Activated T-cell treated with anti-CD3 and anti-CD28 coated beads, Interleukin-2, amount 50 U/mL, for 24 hours (primary cell): ENCODE data around the gene CLPSL2.

ENCODE experiments used
- DNase-seq: peaks from one replicate; pipeline ENCODE4 v3.0.0-alpha.2; 2020
- H3K27ac Mint-ChIP-seq: 2 replicates; pipeline ENCODE4 v1.8.0; 2020; ENCODE audit warnings: mild to moderate bottlenecking, mixed read lengths
- H3K27me3 Mint-ChIP-seq: 2 replicates; pipeline ENCODE4 v1.8.0; 2020; ENCODE audit warnings: mixed read lengths
- H3K36me3 Mint-ChIP-seq: 2 replicates; pipeline ENCODE4 v1.8.0; 2020; ENCODE audit warnings: low read depth, mixed read lengths
- H3K4me1 Mint-ChIP-seq: 2 replicates; pipeline ENCODE4 v1.8.0; 2020; ENCODE audit warnings: low read depth, mixed read lengths
- H3K4me3 Mint-ChIP-seq: 2 replicates; pipeline ENCODE4 v1.8.0; 2020; ENCODE audit warnings: mild to moderate bottlenecking, moderate library complexity, mixed read lengths
- H3K9me3 Mint-ChIP-seq: 2 replicates; pipeline ENCODE4 v1.8.0; 2020; ENCODE audit warnings: mixed read lengths

CLPSL2 gene

GRCh38 chr6:35787266-35788218, 11.1 kb downstream of the CLPSL2 start:
- H3K4me3 Mint-ChIP-seq: no peak overlapping the region
- no peak for DNase-seq
- H3K27ac Mint-ChIP-seq: no peak overlapping the region
- H3K36me3 Mint-ChIP-seq: no peaks in the 10 kb centered on the region
- H3K4me1 Mint-ChIP-seq: no peaks in the 10 kb centered on the region
- H3K9me3 Mint-ChIP-seq: no peaks in the 10 kb centered on the region
- peaks cover 50% of the 10 kb centered on the region for H3K27me3 Mint-ChIP-seq

GRCh38 chr6:35788423-35788982, 12.1 kb downstream of the CLPSL2 start:
- Mint-ChIP-seq H3K27ac (no peak overlapping the region), H3K27me3 (peaks cover 50% of the 10 kb centered on the region), H3K9me3 (no peaks in the 10 kb centered on the region), H3K36me3 (no peaks in the 10 kb centered on the region), H3K4me3 (no peak overlapping the region), H3K4me1 (no peaks in the 10 kb centered on the region)
- DNase-seq: no peak

- no peak overlapping the region for H3K4me3 Mint-ChIP-seq
- DNase-seq: no peak
- no peaks in the 10 kb centered on the region for H3K36me3 Mint-ChIP-seq
- H3K4me1 Mint-ChIP-seq: no peaks in the 10 kb centered on the region
- H3K9me3 Mint-ChIP-seq: no peaks in the 10 kb centered on the region
- H3K27ac Mint-ChIP-seq: no peak overlapping the region
- peaks cover 36% of the 10 kb centered on the region for H3K27me3 Mint-ChIP-seq
Observed at GRCh38 chr6:35790683-35791082, 14.3 kb downstream of the CLPSL2 start.

GRCh38 chr6:35794536-35795452, 18.4 kb downstream of the CLPSL2 start:
- Mint-ChIP-seq H3K27me3 (peaks cover 8% of the 10 kb centered on the region), H3K27ac (no peak overlapping the region), H3K36me3 (no peaks in the 10 kb centered on the region), H3K9me3 (no peaks in the 10 kb centered on the region), H3K4me1 (no peaks in the 10 kb centered on the region), H3K4me3 (no peak overlapping the region)
- no peak for DNase-seq

GRCh38 chr6:35795453-35796071, 19.2 kb downstream of the CLPSL2 start:
- no peak for DNase-seq
- Mint-ChIP-seq H3K4me3 (no peak overlapping the region), H3K4me1 (no peaks in the 10 kb centered on the region), H3K36me3 (no peaks in the 10 kb centered on the region), H3K27me3 (peaks cover 4% of the 10 kb centered on the region), H3K27ac (no peak overlapping the region), H3K9me3 (no peaks in the 10 kb centered on the region)

- no peaks in the 10 kb centered on the region for H3K4me1 Mint-ChIP-seq
- H3K27ac Mint-ChIP-seq: no peak overlapping the region
- no peaks in the 10 kb centered on the region for H3K27me3 Mint-ChIP-seq
- H3K9me3 Mint-ChIP-seq: no peaks in the 10 kb centered on the region
- no peak for DNase-seq
- H3K4me3 Mint-ChIP-seq: no peak overlapping the region
- no peaks in the 10 kb centered on the region for H3K36me3 Mint-ChIP-seq
Observed at GRCh38 chr6:35796236-35796635, 19.8 kb downstream of the CLPSL2 start.

GRCh38 chr6:35797837-35798526, 21.6 kb downstream of the CLPSL2 start:
- no peak for DNase-seq
- H3K4me1 Mint-ChIP-seq: no peaks in the 10 kb centered on the region
- H3K9me3 Mint-ChIP-seq: no peaks in the 10 kb centered on the region
- H3K27ac Mint-ChIP-seq: no peak overlapping the region
- no peaks in the 10 kb centered on the region for H3K36me3 Mint-ChIP-seq
- H3K27me3 Mint-ChIP-seq: no peaks in the 10 kb centered on the region
- H3K4me3 Mint-ChIP-seq: no peak overlapping the region

GRCh38 chr6:35798706-35799105, 22.3 kb downstream of the CLPSL2 start:
- no peak overlapping the region for H3K27ac Mint-ChIP-seq
- no peaks in the 10 kb centered on the region for H3K27me3 Mint-ChIP-seq
- DNase-seq: no peak
- H3K9me3 Mint-ChIP-seq: no peaks in the 10 kb centered on the region
- H3K4me1 Mint-ChIP-seq: no peaks in the 10 kb centered on the region
- no peak overlapping the region for H3K4me3 Mint-ChIP-seq
- no peaks in the 10 kb centered on the region for H3K36me3 Mint-ChIP-seq

- Mint-ChIP-seq H3K27me3 (peaks cover 11% of the 10 kb centered on the region), H3K4me3 (no peak overlapping the region), H3K9me3 (no peaks in the 10 kb centered on the region), H3K4me1 (peaks cover 4% of the 10 kb centered on the region), H3K27ac (no peak overlapping the region), H3K36me3 (no peaks in the 10 kb centered on the region)
- no peak for DNase-seq
Observed at GRCh38 chr6:35801148-35801547, 24.8 kb downstream of the CLPSL2 start.

GRCh38 chr6:35804996-35805736, 28.8 kb downstream of the CLPSL2 start, which contains the start of gene LHFPL5:
TSS of gene LHFPL5 (plus strand) at chr6:35805352. CDS start at chr6:35805671, 319 bp downstream.
- peak; percentile 65 for DNase-seq
- Mint-ChIP-seq H3K9me3 (no peaks in the 10 kb centered on the region), H3K4me1 (peaks cover 4% of the 10 kb centered on the region), H3K36me3 (no peaks in the 10 kb centered on the region), H3K4me3 (no peak within 1 kb of the TSS), H3K27ac (no peak within 1 kb of the TSS), H3K27me3 (peaks cover 35% of the 10 kb centered on the region)

- Mint-ChIP-seq H3K27me3 (peaks cover 35% of the 10 kb centered on the region), H3K4me1 (peaks cover 6% of the 10 kb centered on the region)
- DNase-seq: no peak
Observed at GRCh38 chr6:35808688-35809087, 32.3 kb downstream of the CLPSL2 start.

GRCh38 chr6:35809809-35810208, 33.4 kb downstream of the CLPSL2 start:
- H3K9me3 Mint-ChIP-seq: no peaks in the 10 kb centered on the region
- H3K4me1 Mint-ChIP-seq: peaks cover 5% of the 10 kb centered on the region
- H3K36me3 Mint-ChIP-seq: no peaks in the 10 kb centered on the region
- H3K27me3 Mint-ChIP-seq: peaks cover 34% of the 10 kb centered on the region
- H3K27ac Mint-ChIP-seq: no peak overlapping the region
- no peak for DNase-seq
- no peak overlapping the region for H3K4me3 Mint-ChIP-seq

More at GRCh38 chr6:35808688-35809087, 32.3 kb downstream of the CLPSL2 start:
- H3K9me3 Mint-ChIP-seq: no peaks in the 10 kb centered on the region
- no peak overlapping the region for H3K27ac Mint-ChIP-seq
- H3K36me3 Mint-ChIP-seq: no peaks in the 10 kb centered on the region
- H3K4me3 Mint-ChIP-seq: no peak overlapping the region
